ENCODE results near the gene SGMS1.

GRCh38 chr10:50636618-50637579 lies 13.1 kb upstream of the SGMS1 start:
- TF ChIP-seq POLR2A (IDR thresholded peaks at IDR 0.05; ENCODE audit: low read length) (no peak), GATA1 (IDR thresholded peaks at IDR 0.05; ENCODE audit: low read depth, low read length) (no peak)
